ENCODE measurements around the gene FADS2.

Gene FADS2

GRCh38 chr11:61892085-61892370 is 63.9 kb downstream of the FADS2 start:
- no peak for DNase-seq (ENCODE audit: insufficient read length, low spot score)
- no peak for FAIRE-seq
- no peak for TF ChIP-seq POLR2A (IDR thresholded peaks at IDR 0.05; ENCODE audit: low read depth, low read length)

- DNase-seq (ENCODE audit: insufficient read length, low spot score) (no peak), FAIRE-seq (no peak)
- no peak for TF ChIP-seq POLR2A (IDR thresholded peaks at IDR 0.05; ENCODE audit: low read depth, low read length)
Measured at GRCh38 chr11:61893981-61894380, 65.9 kb downstream of the FADS2 start.

DNA sequence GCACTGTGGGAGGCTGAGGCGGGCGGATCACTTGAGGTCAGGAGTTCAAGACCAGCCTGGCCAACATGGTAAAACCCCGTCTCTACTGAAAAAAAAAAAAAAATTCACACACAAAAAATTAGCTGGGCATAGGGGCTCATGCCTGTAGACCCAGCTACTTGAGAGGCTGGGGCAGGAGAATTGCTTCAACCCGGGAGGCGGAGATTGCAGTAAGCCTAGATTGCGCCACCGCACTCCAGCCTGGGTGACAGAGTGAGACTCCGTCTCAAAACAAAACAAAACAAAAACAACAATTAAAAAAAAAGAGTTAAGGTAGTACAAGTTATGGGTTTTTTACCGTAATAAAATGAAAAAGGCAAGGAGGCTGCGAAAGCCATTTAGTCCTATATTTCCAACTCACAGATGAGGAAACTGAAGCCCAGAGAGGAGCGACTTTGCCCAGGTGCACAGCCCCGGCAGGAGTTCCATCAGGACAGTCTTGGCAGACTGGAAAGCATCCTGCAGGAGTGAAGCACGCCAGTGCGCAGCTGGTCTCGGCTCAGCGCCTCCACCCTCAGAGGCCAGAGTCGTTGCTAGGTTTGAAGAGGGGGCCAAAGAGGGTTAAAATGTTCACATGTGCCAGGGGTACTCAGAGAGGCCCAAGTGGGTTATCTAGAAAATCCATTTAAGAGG is 67.1 kb downstream of the FADS2 start:
- FAIRE-seq (no peak), DNase-seq (ENCODE audit: insufficient read length, low spot score) (no peak)
- no peak for TF ChIP-seq POLR2A (IDR thresholded peaks at IDR 0.05; ENCODE audit: low read depth, low read length)

DNA sequence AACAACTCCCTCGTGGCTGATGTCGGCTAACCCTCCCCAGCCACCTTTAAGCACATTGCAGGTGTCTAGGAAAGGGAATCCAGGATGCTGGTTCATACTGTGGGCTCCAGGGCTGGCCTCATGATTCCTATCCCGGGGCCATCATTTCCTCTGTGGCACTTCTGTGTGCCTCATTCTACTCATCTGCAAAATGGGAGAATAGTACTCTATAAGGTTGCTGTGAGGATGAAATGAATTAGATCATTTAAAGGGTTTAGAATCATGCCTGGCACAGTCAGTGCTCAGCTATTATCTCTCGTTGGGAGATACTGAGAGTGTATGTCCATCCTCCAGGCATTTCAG is 67.6 kb downstream of the FADS2 start:
- TF ChIP-seq POLR2A (IDR thresholded peaks at IDR 0.05; ENCODE audit: low read depth, low read length), result no peak
- FAIRE-seq, result no peak
- DNase-seq (ENCODE audit: insufficient read length, low spot score), result no peak

- TF ChIP-seq POLR2A (IDR thresholded peaks at IDR 0.05; ENCODE audit: low read depth, low read length), result no peak
- no peak for FAIRE-seq
- no peak for DNase-seq (ENCODE audit: insufficient read length, low spot score)
Measured at GRCh38 chr11:61896665-61897386, 68.7 kb downstream of the FADS2 start.

DNA sequence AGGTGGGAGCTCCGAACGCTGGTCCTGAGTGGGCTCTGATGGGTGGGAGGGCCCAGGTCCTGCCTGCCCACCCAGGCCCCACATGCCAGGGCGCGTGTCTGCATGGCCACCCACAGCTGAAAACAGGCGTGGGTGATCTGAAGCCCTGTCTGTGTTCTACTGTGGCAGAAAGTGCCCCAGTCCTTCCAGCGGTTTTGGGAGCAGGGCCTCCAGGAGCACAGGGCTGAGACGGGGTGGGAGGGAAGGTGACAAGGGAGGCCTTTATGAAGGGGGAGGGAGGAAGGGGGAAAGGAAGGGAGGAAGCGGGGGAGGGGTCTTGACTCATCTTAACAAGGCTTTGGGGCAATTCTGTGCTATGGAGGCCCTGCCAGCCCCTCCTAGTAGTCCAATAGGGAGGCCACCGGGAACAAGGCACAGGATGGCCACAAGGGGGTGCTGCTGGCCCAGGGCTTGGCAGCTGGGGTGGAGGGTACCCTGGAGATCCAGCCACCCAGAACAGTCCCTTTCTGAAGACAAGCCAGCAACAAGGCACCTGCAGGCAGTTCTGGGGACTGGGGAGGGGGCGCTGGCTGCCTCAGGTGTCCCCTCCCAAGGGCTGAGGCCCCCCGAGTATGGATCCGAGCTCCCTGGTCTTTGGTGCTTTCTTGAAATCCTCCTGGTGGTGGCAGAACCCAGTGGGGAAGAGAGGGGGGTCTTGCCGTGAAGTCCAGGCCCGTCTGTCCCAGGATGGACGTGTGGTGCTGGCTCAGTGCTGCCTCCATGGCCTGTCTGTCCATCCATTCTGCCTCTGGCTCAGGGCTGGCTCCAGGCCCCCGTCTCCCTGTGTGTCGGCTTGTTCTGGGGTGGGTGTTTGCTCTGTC is 69.5 kb downstream of the FADS2 start:
- TF ChIP-seq POLR2A (IDR thresholded peaks at IDR 0.05; ENCODE audit: low read depth, low read length), result no peak
- no peak for FAIRE-seq
- DNase-seq (ENCODE audit: insufficient read length, low spot score), result peak; percentile 93

GRCh38 chr11:61898247-61898582 is 70.1 kb downstream of the FADS2 start:
- TF ChIP-seq POLR2A (IDR thresholded peaks at IDR 0.05; ENCODE audit: low read depth, low read length), result no peak
- DNase-seq (ENCODE audit: insufficient read length, low spot score) (no peak), FAIRE-seq (no peak)

DNA sequence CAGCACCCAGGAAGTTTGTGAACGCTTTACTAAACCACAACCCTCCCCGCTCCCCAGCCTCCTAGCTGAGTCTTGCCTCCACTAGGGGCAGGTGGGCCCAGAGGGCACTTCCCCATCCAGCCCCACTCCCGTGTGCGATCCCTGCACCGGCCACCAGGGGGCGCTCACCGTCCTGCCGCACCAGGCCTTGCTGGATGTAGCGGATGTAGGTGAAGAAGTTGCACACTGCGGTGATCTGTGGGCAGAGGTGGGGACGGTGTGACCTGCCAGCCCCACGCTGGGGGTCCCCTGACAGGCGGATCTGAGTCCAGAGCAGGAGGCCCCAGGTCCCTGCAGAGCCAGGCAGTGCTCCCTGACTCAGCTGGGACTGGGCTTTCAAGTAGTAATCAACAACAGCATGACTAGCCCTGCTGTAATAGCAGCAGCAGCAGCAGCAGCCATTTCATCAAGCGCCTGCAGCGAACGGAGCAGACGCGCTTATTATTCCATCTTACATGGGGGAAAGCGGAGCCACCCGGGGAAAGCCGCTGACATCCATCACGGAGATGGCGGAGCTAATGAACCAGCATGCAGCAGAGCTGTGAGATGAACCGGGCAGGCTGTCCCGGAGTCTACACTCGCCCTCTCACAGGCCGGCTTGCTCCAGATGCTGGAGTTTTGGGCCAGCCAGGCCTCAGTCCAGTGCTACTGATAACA is 71.2 kb downstream of the FADS2 start:
- DNase-seq (ENCODE audit: insufficient read length, low spot score), result peak; percentile 95
- no peak for TF ChIP-seq POLR2A (IDR thresholded peaks at IDR 0.05; ENCODE audit: low read depth, low read length)
- FAIRE-seq, result no peak

- FAIRE-seq (no peak), DNase-seq (ENCODE audit: insufficient read length, low spot score) (no peak)
- TF ChIP-seq POLR2A (IDR thresholded peaks at IDR 0.05; ENCODE audit: low read depth, low read length), result no peak
Measured at GRCh38 chr11:61900251-61900650, 72.2 kb downstream of the FADS2 start.

- TF ChIP-seq POLR2A (IDR thresholded peaks at IDR 0.05; ENCODE audit: low read depth, low read length), result no peak
- FAIRE-seq (no peak), DNase-seq (ENCODE audit: insufficient read length, low spot score) (no peak)
Measured at GRCh38 chr11:61901397-61901796, 73.3 kb downstream of the FADS2 start.

DNA sequence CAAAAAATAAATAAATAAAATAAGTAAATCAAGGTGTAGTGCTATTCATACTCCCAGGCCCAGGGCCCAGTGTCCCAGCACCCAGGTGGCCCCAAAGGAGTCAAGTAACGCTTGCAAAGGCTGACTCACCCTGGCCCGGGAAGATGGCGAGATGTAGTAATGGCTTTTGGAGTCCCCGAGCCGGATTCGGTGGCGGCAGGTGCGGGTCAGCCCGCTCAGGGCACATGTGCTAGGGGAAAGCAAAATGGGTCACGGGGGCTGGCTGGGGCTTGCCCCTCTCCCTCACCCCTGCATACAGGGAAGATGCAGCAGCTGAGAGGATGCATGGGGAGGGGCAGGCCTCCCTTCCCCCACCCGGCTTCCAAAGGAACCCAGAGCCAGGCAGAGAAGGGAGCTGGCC is 74.2 kb downstream of the FADS2 start:
- no peak for TF ChIP-seq POLR2A (IDR thresholded peaks at IDR 0.05; ENCODE audit: low read depth, low read length)
- no peak for FAIRE-seq
- DNase-seq (ENCODE audit: insufficient read length, low spot score), result no peak

- TF ChIP-seq POLR2A (IDR thresholded peaks at IDR 0.05; ENCODE audit: low read depth, low read length), result no peak
- DNase-seq (ENCODE audit: insufficient read length, low spot score) (no peak), FAIRE-seq (no peak)
Measured at GRCh38 chr11:61903845-61904244, 75.7 kb downstream of the FADS2 start.

DNA sequence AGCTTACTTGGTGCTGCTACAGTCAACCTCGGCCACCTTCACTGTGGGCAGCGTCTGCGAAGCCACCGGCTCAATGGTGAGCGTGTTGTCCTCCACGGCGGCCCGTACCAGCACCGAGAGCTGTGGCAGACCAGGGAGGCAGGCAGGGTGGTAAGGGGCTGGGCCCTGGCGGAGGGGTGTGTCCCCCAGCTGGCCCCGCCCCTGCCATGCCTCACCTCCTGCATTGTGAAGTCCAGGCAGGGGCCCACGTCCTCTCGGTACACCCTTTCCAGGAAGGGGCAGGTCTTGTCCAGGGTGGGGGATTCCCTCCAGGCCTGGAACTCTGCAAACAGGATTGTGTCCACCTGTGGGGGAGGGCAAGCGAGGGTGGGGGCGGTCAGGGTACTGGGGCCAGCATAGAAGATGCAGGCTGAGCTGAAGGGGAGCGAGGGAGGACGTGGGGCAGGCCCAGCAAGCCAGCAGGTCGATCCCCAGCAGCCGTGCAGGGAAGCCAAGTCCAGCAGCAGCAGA is 76.5 kb downstream of the FADS2 start:
- DNase-seq (ENCODE audit: insufficient read length, low spot score) (no peak), FAIRE-seq (no peak)
- TF ChIP-seq POLR2A (IDR thresholded peaks at IDR 0.05; ENCODE audit: low read depth, low read length), result no peak

- FAIRE-seq (no peak), DNase-seq (ENCODE audit: insufficient read length, low spot score) (no peak)
- no peak for TF ChIP-seq POLR2A (IDR thresholded peaks at IDR 0.05; ENCODE audit: low read depth, low read length)
Measured at GRCh38 chr11:61905067-61905696, 77.1 kb downstream of the FADS2 start.

Data from H54 (cell line).